ENCODE data around the gene FLT1. TPM values are rescaled to one million over a fixed set of nuclear protein-coding genes. Genes with fewer than 3 reads are reported as not detected.

FLT1 gene
- total RNA-seq, 2 donors from 2014 or later: 3.2 to 10.3 TPM

DNA sequence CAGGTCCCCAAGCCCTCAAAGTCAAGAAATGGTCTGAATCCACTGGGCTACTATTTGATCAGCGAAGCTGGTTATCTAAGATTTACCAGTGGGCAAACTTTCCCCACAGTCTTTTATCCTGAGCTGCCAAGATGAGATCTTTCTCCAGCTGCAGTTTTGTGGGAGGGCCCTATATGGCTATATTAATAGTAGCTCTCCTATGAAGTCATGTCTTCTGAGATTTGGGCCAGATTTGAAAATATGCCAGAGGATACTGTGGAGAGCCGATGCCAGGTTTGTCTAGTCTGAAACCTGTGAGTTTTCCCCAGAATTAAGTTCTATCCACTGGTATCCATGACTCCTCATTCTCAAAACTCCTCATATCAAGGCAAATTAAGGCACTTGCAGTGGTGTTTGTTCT is 173.2 kb downstream of the FLT1 start:
- H3K4me1 Mint-ChIP-seq: peaks cover 17% of the 10 kb centered on the region
- H3K36me3 ChIP-seq (ENCODE audit: control insufficient read depth, insufficient read depth, low read length): no peaks in the 10 kb centered on the region
- H3K27ac ChIP-seq (ENCODE audit: low read depth, low read length): no peak overlapping the region
- no peak overlapping the region for H3K4me3 ChIP-seq (ENCODE audit: low read length)
- no peaks in the 10 kb centered on the region for H3K9me3 Mint-ChIP-seq
- 87 to 94% methylated on average over 2 of the region's 2 CpGs for WGBS, 2 experiments (ENCODE audit: insufficient coverage in 1 of 2, insufficient read length in 1 of 2)
- no peak overlapping the region for H3K9ac ChIP-seq (ENCODE audit: extremely low read depth, low read length, poor library complexity, severe bottlenecking)
- DNase-seq: no peak
- H3K9me3 ChIP-seq (ENCODE audit: control insufficient read depth, low read length): no peaks in the 10 kb centered on the region
- no peaks in the 10 kb centered on the region for H3K27me3 ChIP-seq (ENCODE audit: control insufficient read depth, insufficient read depth, low read length, poor library complexity, severe bottlenecking)
- no peaks in the 10 kb centered on the region for H3K36me3 Mint-ChIP-seq (ENCODE audit: low read depth)
- H3K4me1 ChIP-seq (ENCODE audit: control insufficient read depth, insufficient read depth, low read length): peaks cover 18% of the 10 kb centered on the region
- no peaks in the 10 kb centered on the region for H3K27me3 Mint-ChIP-seq (ENCODE audit: insufficient read depth)
- TF ChIP-seq, protein P1, sequence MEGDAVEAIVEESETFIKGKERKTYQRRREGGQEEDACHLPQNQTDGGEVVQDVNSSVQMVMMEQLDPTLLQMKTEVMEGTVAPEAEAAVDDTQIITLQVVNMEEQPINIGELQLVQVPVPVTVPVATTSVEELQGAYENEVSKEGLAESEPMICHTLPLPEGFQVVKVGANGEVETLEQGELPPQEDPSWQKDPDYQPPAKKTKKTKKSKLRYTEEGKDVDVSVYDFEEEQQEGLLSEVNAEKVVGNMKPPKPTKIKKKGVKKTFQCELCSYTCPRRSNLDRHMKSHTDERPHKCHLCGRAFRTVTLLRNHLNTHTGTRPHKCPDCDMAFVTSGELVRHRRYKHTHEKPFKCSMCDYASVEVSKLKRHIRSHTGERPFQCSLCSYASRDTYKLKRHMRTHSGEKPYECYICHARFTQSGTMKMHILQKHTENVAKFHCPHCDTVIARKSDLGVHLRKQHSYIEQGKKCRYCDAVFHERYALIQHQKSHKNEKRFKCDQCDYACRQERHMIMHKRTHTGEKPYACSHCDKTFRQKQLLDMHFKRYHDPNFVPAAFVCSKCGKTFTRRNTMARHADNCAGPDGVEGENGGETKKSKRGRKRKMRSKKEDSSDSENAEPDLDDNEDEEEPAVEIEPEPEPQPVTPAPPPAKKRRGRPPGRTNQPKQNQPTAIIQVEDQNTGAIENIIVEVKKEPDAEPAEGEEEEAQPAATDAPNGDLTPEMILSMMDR (conservative IDR thresholded peaks at IDR 0.05): no peak
- no peak overlapping the region for H3K4me3 Mint-ChIP-seq
- H3K27ac Mint-ChIP-seq: no peak overlapping the region

DNA sequence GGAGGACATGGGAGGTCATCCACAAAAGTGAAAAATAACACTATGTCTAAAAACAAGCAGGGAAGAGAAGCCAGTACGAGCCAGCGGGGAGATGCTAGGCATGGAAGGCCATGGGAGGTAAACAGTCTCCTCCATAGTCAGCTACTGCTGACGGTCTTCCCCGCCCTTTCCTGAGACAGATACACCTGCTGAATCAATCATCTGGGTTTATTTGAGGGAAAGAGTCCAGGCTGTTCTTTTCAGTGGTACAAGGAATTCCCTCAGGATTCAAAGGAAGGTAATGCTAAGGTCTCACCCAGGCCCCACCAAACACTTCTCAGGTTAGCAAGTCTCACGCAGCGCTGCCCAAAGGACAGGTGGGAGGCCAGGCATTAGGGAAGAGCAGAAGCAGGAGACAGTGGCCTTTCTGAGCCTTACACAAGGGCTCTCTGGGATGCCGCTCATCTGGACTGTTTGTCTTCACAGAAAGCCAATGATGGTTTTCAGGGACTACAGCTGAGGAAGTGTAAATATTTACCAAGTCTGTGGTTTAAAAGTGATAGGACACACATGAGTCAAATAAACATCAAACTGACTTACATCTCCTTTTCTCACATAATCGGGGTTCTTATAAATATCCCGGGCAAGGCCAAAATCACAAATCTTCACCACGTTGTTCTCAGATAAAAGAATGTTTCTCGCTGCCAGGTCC is 173.9 kb downstream of the FLT1 start:
- Mint-ChIP-seq H3K4me3 (no peak overlapping the region), H3K36me3 (ENCODE audit: low read depth) (no peaks in the 10 kb centered on the region), H3K27me3 (ENCODE audit: insufficient read depth) (no peaks in the 10 kb centered on the region), H3K9me3 (no peaks in the 10 kb centered on the region), H3K27ac (no peak overlapping the region), H3K4me1 (peaks cover 20% of the 10 kb centered on the region)
- no peak overlapping the region for H3K4me3 ChIP-seq (ENCODE audit: low read length)
- H3K9ac ChIP-seq (ENCODE audit: extremely low read depth, low read length, poor library complexity, severe bottlenecking): no peak overlapping the region
- TF ChIP-seq, protein P1 (conservative IDR thresholded peaks at IDR 0.05): no peak
- no peaks in the 10 kb centered on the region for H3K27me3 ChIP-seq (ENCODE audit: control insufficient read depth, insufficient read depth, low read length, poor library complexity, severe bottlenecking)
- H3K36me3 ChIP-seq (ENCODE audit: control insufficient read depth, insufficient read depth, low read length): no peaks in the 10 kb centered on the region
- peaks cover 18% of the 10 kb centered on the region for H3K4me1 ChIP-seq (ENCODE audit: control insufficient read depth, insufficient read depth, low read length)
- DNase-seq: no peak
- 87 to 91% methylated on average over 11 of the region's 11 CpGs for WGBS, 2 experiments (ENCODE audit: insufficient coverage in 1 of 2, insufficient read length in 1 of 2)
- no peaks in the 10 kb centered on the region for H3K9me3 ChIP-seq (ENCODE audit: control insufficient read depth, low read length)
- H3K27ac ChIP-seq (ENCODE audit: low read depth, low read length): no peak overlapping the region

DNA sequence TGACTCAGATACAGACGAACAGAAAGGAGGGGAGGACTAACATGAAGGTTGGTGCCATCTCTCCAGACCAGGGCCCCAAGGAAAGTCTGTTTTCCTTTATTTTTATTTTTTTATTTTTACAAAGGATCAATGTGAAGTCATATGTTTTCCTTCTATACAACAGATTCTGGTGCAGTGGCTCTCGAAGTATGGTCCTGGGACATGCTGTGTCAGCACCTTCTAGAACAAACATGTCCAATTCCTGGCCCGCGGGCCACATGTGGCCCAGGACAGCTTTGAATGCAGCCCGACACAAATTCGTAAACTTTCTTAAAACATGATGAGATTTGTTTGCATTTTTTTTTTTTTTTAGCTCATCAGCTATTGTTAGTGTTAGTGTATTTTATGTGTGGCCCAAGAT is 174.7 kb downstream of the FLT1 start:
- Histone ChIP-seq H3K4me1 (ENCODE audit: control insufficient read depth, insufficient read depth, low read length) (peaks cover 18% of the 10 kb centered on the region), H3K36me3 (ENCODE audit: control insufficient read depth, insufficient read depth, low read length) (no peaks in the 10 kb centered on the region), H3K4me3 (ENCODE audit: low read length) (no peak overlapping the region), H3K27me3 (ENCODE audit: control insufficient read depth, insufficient read depth, low read length, poor library complexity, severe bottlenecking) (no peaks in the 10 kb centered on the region), H3K9ac (ENCODE audit: extremely low read depth, low read length, poor library complexity, severe bottlenecking) (no peak overlapping the region), H3K9me3 (ENCODE audit: control insufficient read depth, low read length) (no peaks in the 10 kb centered on the region), H3K27ac (ENCODE audit: low read depth, low read length) (no peak overlapping the region)
- peaks cover 23% of the 10 kb centered on the region for H3K4me1 Mint-ChIP-seq
- no peaks in the 10 kb centered on the region for H3K27me3 Mint-ChIP-seq (ENCODE audit: insufficient read depth)
- H3K27ac Mint-ChIP-seq: no peak overlapping the region
- no peak overlapping the region for H3K4me3 Mint-ChIP-seq
- TF ChIP-seq, protein P1 (conservative IDR thresholded peaks at IDR 0.05): no peak
- no peaks in the 10 kb centered on the region for H3K9me3 Mint-ChIP-seq
- no peaks in the 10 kb centered on the region for H3K36me3 Mint-ChIP-seq (ENCODE audit: low read depth)
- no peak for DNase-seq
- 93 to 96% methylated on average over 4 to 6 of the region's 6 CpGs for WGBS, 2 experiments (ENCODE audit: insufficient coverage in 1 of 2, insufficient read length in 1 of 2)
